Panc1 (cell line): Measurements from ENCODE around the gene SLC6A2. TPM values are rescaled to one million over a fixed set of nuclear protein-coding genes. Genes with fewer than 3 reads are reported as not detected.

Experiments
- ATAC-seq: fragments of 200-7000 bp; cut with Tn5 transposase; 2 replicates; pipeline ENCODE4 v1.9.1; 2020; ENCODE audit warnings: mild to moderate bottlenecking, moderate library complexity
- BruUV-seq: library from RNA; stranded (reverse); fragments of 400-500 nt; replicated peaks from 2 replicates; lab custom pipeline; 2021; lab: Mats Ljungman, UMichigan
- CTCF ChIA-PET: fragments of 300-600 bp; sonication (Branson Sonifier 250); formaldehyde crosslinking; loops from one replicate; lab custom pipeline; 2022; ENCODE audit warnings: antibody characterized with exemption; lab: Charles Lee
- POLR2A ChIA-PET: fragments of 300-600 bp; sonication (Branson Sonifier 250); formaldehyde crosslinking; loops from one replicate; lab custom pipeline; 2022; ENCODE audit warnings: antibody characterized with exemption; lab: Charles Lee
- DNase-seq: peaks from one replicate; pipeline ENCODE4 v3.0.0-alpha.2; 2010; ENCODE audit warnings: low read depth, low spot score
- H3K27ac ChIP-seq: 2 replicates; pipeline ENCODE4 v1.5.1; 2011; ENCODE audit warnings: mild to moderate bottlenecking, low read length, inconsistent platforms
- H3K27me3 ChIP-seq: fragments of 200-500 bp; sonication (Bioruptor generic); 2 replicates; pipeline ENCODE4 v1.6.0; 2014; ENCODE audit warnings: low read length, inconsistent platforms; ENCODE audit not compliant: control insufficient read depth, insufficient read depth
- H3K36me3 ChIP-seq: fragments of 200-500 bp; sonication (Bioruptor generic); 2 replicates; pipeline ENCODE4 v1.5.1; 2014; ENCODE audit warnings: inconsistent platforms, mild to moderate bottlenecking, low read length, moderate library complexity; ENCODE audit not compliant: control insufficient read depth, insufficient read depth
- H3K4me1 ChIP-seq: 2 replicates; pipeline ENCODE4 v1.5.1; 2011; ENCODE audit warnings: inconsistent platforms, mild to moderate bottlenecking, low read length, moderate library complexity; ENCODE audit not compliant: control insufficient read depth, insufficient read depth
- H3K4me3 ChIP-seq, 2 experiments: 2 replicates each; pipeline ENCODE4 v1.5.1; 2011 to 2012; ENCODE audit warnings: low read depth in 2 of 2, low read length in 2 of 2, mild to moderate bottlenecking in 2 of 2, inconsistent platforms in 1 of 2, moderate library complexity in 1 of 2
- H3K9me3 ChIP-seq: fragments of 200-500 bp; sonication (Bioruptor generic); 2 replicates; pipeline ENCODE4 v1.5.1; 2014; ENCODE audit warnings: low read depth, mild to moderate bottlenecking, inconsistent platforms, low read length, moderate library complexity; ENCODE audit not compliant: control insufficient read depth, insufficient read depth
- CTCF ChIP-seq: fragments of 450-650 bp; IDR thresholded peaks from 2 replicates; pipeline ENCODE4 v1.5.1; 2017; ENCODE audit warnings: mild to moderate bottlenecking
- POLR2AphosphoS5 ChIP-seq: IDR thresholded peaks from 2 replicates; pipeline ENCODE4 v1.6.1; 2012; ENCODE audit warnings: mild to moderate bottlenecking, low read depth, low read length, moderate library complexity
- REST ChIP-seq, 2 experiments: IDR thresholded peaks; 2 replicates each; pipeline ENCODE4 v1.6.1; 2011 to 2012; ENCODE audit warnings: low read depth in 2 of 2, control low read depth in 1 of 2, low read length in 1 of 2, mild to moderate bottlenecking in 1 of 2, moderate library complexity in 1 of 2; ENCODE audit not compliant: insufficient read depth in 1 of 2
- SIN3A ChIP-seq: IDR thresholded peaks from 2 replicates; pipeline ENCODE4 v1.6.1; 2012; ENCODE audit warnings: low read depth, mild to moderate bottlenecking, low read length, moderate library complexity, borderline replicate concordance; ENCODE audit not compliant: insufficient read depth
- TCF7L2 ChIP-seq: IDR thresholded peaks from 2 replicates; pipeline ENCODE4 v1.6.1; 2011; ENCODE audit warnings: mild to moderate bottlenecking, low read depth, low read length, inconsistent platforms
- in situ Hi-C: cut with HindIII; loops from 2 replicates; pipeline ENCODE4 v1.10.0; 2016; ENCODE audit warnings: low sequenced_read_pairs, low pct_unique_long_range_greater_than_20kb
- intact Hi-C: fragments of 100-400 bp; cut with micrococcal nuclease; formaldehyde crosslinking; loops from one replicate; pipeline ENCODE4 v1.10.0; 2022; ENCODE audit not compliant: unreplicated experiment
- total RNA-seq: library from RNA; stranded (reverse); gene quantifications from one replicate; pipeline ENCODE4 v1.2.1, GENCODE V29; 2021; ENCODE audit not compliant: unreplicated experiment

The SLC6A2 gene
- total RNA-seq, 1 experiment from 2014 or later: 0.10 TPM

- Histone ChIP-seq H3K4me3 (no peak overlapping the region), H3K27ac (no peak overlapping the region), H3K4me1 (no peaks in the 10 kb centered on the region), H3K27me3 (no peaks in the 10 kb centered on the region), H3K36me3 (no peaks in the 10 kb centered on the region), H3K9me3 (no peaks in the 10 kb centered on the region)
- BruUV-seq: no TSS peak
- DNase-seq (no peak), ATAC-seq (no peak)
- POLR2A ChIA-PET: no interaction called here
- TF ChIP-seq SIN3A (no peak), CTCF (no peak), TCF7L2 (no peak), REST (IDR thresholded peaks at IDR 0.05; ENCODE audit: insufficient read depth in 1 of 2, low read depth in 2 of 2, low read length in 1 of 2) (no peak), POLR2AphosphoS5 (no peak)
- in situ Hi-C loops: no loop called here
- CTCF ChIA-PET: no interaction called here
- intact Hi-C loops: no loop called here
These were observed 79.5 kb downstream of the SLC6A2 start for GRCh38 chr16:55735120-55735781.

- ChIA-PET CTCF (no interaction called here), POLR2A (no interaction called here)
- Histone ChIP-seq H3K4me3 (no peak overlapping the region), H3K9me3 (no peaks in the 10 kb centered on the region), H3K36me3 (no peaks in the 10 kb centered on the region), H3K27me3 (no peaks in the 10 kb centered on the region), H3K4me1 (no peaks in the 10 kb centered on the region), H3K27ac (no peak overlapping the region)
- BruUV-seq: no TSS peak
- intact Hi-C loops: no loop called here
- TF ChIP-seq TCF7L2: no peak
- no peak for TF ChIP-seq CTCF
- no peak for TF ChIP-seq SIN3A
- TF ChIP-seq POLR2AphosphoS5: no peak
- no peak for ATAC-seq
- no peak for DNase-seq
- in situ Hi-C loops: no loop called here
These were observed 80.9 kb downstream of the SLC6A2 start for GRCh38 chr16:55736671-55737070.
